HG03558 (cell line): Measurements from ENCODE around the gene HELLS.
"Not testable (repeated sequence)": the region's sequence is repeated elsewhere in the genome, so short reads cannot be mapped to it uniquely, and the experiment has no call there.

Experiments
- ATAC-seq: cut with Tn5 transposase; IDR thresholded peaks from one replicate; pipeline ENCODE4 v1.9.1; 2021; ENCODE audit warnings: moderate number of reproducible peaks; ENCODE audit not compliant: unreplicated experiment; ENCODE audit errors: extremely low read depth

Gene HELLS

DNA sequence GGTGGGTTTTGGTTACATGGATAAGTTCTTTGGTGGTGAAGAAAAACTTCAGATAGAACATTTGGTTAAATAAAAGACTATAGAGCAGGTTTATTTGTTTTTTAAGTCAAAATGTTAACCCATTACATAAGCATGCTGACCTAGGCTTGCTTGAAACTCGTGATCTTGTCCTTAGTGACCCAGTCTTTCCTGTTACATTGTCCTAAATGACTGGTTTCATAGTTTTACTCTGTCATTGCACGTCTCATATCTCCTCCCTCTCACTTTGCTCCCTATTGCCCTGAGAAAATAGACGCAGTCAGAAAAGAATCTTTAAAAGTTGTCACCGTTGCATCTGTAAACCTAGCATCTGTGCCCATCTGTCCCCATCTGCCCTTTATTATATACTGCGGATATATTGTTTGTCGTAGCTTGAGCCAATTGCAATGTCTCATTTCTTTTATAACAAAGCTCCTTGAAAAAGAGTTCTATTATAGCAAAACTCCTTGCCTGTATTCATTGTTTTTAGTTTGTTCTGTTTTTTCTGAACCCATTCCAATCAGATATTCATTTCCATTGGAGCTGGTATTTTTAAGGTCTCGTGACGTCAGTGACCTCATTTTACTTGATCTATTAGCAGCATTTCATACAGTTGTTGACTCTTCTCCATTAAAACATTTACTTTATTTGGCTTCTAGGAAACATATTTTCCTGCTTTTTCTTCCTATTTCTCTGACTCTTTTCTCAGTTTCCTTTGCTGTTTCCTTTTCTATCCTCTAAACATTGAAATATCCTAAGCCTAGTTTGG, 57.3 kb downstream of the HELLS start:
- ATAC-seq = no peak

- ATAC-seq = peak; percentile 75
These were observed 61.5 kb downstream of the HELLS start for GRCh38 chr10:94607111-94607510.

GRCh38 chr10:94608559-94608958, 63.0 kb downstream of the HELLS start:
- no peak for ATAC-seq

GRCh38 chr10:94614558-94614957, 69.0 kb downstream of the HELLS start:
- no peak for ATAC-seq

DNA sequence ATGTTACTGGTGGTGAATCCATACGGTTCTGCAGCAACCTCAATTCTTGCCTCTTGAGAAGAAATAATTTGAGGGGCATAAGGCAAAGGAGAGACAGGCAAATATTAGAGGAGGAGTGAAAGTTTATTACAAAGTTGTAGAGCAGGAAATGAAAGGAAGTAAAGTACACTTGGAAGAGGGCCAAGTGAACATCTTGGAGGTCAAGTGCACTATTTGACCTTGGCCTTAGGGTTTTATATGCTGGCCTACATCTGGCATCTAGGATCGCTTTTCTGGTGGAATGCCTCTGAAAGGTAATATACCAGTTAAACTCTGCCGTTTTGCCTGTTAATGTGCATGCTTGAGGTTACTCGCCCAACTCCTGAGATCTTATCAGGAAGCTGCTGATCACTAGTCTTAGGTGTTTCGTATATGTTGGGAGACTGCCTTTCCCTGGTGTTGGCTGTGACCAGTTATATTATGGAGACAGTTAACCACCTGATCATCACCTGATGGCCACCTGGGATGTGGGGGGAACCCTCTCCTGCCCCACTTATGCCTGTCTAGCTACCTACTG, 71.9 kb downstream of the HELLS start:
- ATAC-seq = no peak

GRCh38 chr10:94622666-94623205, 77.1 kb downstream of the HELLS start:
- ATAC-seq = no peak

DNA sequence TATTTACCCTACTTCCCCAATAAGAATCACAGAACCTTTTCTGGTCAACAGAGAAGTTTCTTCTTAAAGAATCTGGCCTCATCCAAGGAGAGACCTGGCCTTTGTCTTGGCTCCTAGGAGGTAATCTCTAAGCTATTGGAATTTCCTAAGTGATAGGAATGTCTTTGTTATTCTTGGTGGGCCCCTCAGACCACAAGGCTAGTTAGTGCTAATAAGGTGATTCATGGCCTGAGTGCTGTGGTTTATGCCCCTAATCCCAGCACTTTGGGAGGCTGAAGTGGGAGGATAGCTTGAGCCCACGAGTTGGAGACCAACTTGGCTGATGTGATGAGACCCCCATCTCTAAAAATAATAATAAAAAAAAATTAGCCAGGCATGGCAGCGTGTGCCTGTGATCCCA, 78.0 kb downstream of the HELLS start:
- ATAC-seq = no peak

DNA sequence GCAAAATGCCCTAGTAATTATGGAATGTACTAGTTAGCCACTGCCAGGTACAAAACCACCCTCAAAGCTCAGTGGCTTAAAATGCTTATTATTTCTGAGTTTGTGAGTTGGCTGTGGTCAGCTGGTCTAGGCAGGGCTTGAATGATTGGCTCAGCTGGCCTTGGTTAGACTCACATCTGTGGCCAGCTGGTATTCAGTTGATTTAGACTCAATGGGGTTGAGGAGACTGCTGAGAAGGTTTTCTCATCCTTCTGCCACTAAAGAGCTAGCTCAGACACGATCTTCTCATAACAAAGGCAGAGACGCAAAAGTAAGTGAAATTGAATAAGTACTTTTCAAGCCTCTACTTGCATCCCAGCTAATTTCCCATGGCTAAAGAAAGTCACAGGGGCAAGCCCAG, 80.9 kb downstream of the HELLS start:
- ATAC-seq = no peak

- no peak for ATAC-seq
These were observed 81.9 kb downstream of the HELLS start for GRCh38 chr10:94627511-94627910.

DNA sequence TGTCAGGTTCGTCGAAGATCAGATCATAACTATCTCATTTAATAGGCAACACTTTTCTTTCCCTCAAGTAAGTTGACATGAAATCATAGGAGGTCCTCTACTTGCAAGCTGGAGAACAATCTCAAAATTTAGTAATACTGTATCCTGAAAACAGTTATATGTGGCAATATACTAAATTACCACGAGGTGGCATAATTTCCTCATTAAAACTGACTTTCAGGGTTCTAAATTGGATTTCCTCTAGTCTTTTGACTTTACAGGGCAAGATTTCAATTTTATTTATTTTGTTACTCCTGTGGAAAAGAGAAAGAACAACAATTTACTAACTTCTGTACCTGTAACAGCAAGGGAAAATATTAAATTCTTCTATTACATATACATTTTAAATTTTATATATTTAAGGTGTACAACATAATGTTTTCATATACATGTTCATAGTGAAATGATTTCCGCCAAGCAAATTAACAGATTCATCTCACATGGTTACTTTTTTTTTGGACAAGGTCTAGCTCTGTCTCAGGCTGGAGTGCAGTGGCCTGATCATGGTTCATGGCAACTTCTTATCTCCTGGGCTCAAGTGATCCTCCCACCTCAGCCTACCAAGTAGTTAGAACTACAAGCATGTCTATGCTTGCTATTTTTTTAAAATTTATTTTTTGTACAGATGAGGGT, 84.6 kb downstream of the HELLS start:
- no peak for ATAC-seq

DNA sequence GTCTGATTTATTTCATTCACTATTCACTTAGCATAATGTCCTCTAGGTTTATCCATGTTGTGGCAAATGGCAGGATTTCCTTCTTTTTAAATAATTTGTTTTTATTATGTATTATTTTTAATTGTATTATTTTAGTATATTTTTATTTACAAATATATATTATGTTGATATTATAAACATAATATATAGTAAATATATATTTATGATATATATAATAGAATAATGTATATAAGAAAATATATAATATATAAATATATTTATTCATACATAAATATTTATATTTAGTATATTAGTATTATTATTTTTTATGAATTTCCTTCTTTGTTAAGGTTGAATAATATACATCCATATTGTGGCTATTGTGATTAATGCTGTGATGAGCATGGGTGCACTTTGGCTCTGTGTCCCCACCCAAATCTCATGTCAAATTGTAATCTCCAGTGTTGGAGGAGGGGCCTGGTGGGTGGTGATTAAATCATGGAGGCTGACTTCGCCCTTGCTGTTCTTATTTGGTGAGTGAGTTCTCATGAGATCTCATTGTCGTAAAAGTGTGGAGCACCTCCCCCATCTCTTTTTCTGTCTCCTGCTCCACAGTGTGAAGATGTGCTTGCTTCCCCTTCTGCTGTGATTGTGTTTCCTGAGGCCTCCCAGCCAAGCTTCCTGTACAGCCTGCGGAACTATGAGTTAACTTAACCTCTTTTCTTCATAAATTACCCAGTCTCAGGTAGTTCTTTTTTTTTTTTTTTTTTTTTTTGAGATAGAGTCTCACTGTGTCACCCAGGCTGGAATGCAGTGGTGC, 85.7 kb downstream of the HELLS start:
- no peak for ATAC-seq

- ATAC-seq = no peak
These were observed 87.4 kb downstream of the HELLS start for GRCh38 chr10:94632954-94633353.

DNA sequence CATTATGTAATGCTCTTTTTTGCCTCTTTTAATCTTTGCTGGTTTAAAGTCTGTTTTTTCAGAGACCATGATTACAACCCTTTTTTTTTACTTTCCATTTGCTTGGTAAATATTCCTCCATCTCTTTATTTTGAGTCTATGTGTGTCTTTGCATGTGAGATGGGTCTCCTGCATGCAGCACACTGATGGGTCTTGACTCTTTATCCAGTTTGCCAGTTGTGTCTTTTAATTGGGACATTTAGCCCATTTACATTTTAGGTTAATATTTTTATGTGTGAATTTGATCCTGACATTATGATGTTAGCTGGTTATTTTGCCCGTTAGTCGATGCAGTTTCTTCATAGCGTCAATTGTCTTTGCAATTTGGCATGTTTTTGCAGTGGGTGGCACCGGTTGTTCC, 92.5 kb downstream of the HELLS start:
- ATAC-seq = not testable (repeated sequence)

DNA sequence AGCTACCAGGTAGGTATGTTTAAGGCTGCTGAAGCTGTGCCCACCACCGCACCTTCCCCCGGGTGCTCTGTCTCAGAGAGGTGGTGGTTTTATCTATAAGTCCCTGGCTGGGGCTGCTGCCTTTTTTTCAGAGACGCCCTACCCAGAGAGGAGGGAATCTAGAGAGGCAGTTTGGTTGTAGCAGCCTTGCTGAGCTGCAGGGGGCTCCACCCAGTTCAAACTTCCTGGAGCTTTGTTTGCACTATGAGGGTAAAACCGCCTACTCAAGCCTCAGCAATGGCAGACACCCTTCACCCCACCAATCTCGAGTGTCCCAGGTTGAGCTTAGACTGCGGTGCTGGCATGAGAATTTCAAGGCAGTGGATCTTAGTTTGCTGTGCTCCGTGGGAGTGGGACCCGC, 94.3 kb downstream of the HELLS start:
- ATAC-seq = no peak

DNA sequence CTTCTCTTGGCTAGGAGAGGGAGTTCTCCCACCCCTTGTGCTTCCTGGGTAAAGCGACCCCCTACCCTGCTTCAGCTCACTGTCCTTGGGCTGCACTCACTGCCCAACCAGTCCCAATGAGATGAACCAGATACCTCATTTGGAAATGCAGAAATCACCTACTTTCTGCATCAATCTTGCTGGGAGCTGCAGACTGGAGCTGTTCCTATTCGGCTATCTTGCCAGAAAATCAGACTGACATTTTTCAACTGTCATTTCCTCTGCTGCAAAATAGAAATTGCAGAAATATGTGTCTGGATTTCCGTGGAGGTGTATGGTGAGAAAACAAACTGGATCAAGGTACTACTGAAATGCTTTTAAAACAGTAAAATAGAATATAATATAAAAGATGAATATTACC, 95.0 kb downstream of the HELLS start:
- no peak for ATAC-seq

DNA sequence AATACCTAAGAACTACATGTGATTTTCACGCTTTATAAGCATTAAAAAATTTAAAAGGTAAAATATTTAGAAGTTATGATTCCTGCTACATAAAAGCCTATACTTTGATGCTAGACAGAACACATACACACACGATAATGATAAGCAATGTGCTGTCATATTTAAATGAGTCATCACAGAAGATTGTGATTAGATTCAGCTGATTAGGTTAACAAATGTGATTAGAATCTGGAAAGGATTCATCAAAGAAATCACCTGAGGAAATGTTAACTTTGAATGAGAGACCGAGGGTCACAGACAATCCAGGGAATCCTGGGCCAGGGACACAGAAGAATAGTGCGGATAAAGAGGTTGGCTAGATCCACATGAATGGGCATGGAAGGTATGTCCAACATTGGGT, 95.9 kb downstream of the HELLS start:
- ATAC-seq = no peak

GRCh38 chr10:94644352-94644751, 98.8 kb downstream of the HELLS start:
- no peak for ATAC-seq

- ATAC-seq = no peak
These were observed 99.7 kb downstream of the HELLS start for GRCh38 chr10:94645285-94645684.
